Right lobe of liver (tissue), 6 donors: ENCODE results near the gene STPG2. TPM values are rescaled to one million over a fixed set of nuclear protein-coding genes. Genes with fewer than 3 reads are reported as not detected.

Experiments used
- ATAC-seq, 4 donors: fragments of 200-7000 bp; cut with Tn5 transposase; one replicate each; pipeline ENCODE4 v1.9.1; 2020; ENCODE audit warnings: mild to moderate bottlenecking in 4 of 4, moderate library complexity in 4 of 4
- DNase-seq, 3 donors: peaks; one replicate each; pipeline ENCODE4 v3.0.0-alpha.2; 2020
- H3K27ac ChIP-seq, 3 donors: fragments of 200-600 bp; one replicate each; pipeline ENCODE4 v1.8.0; 2022
- H3K27me3 ChIP-seq, 2 donors: fragments of 200-600 bp; one replicate each; pipeline ENCODE4 v1.8.0; 2022
- H3K36me3 ChIP-seq, 4 donors: fragments of 200-600 bp; sonication (generic) in 1 of 4; one replicate each; pipeline versions ENCODE4 v1.5.1 to v1.8.0; 2017 to 2022; ENCODE audit warnings: control low read depth in 1 of 4
- H3K4me1 ChIP-seq, 4 donors: fragments of 200-600 bp; sonication (generic) in 1 of 4; one replicate each; pipeline versions ENCODE4 v1.5.1 to v1.8.0; 2017 to 2022; ENCODE audit warnings: control low read depth in 1 of 4
- H3K4me3 ChIP-seq, 3 donors: fragments of 200-600 bp; one replicate each; pipeline ENCODE4 v1.8.0; 2022
- H3K9me3 ChIP-seq, 4 donors: fragments of 200-600 bp; sonication (generic) in 1 of 4; one replicate each; pipeline versions ENCODE4 v1.5.1 to v1.8.0; 2017 to 2022; ENCODE audit warnings: control low read depth in 1 of 4
- POLR2A ChIP-seq: fragments of 450-650 bp; IDR thresholded peaks from one replicate; pipeline ENCODE4 v1.6.1; 2017; ENCODE audit warnings: antibody characterized with exemption, mild to moderate bottlenecking
- WGBS: methylation state at CpG from one replicate; pipeline ENCODE4 v1.1.6; 2018; ENCODE audit warnings: low coverage, low lambda C conversion rate; ENCODE audit not compliant: insufficient coverage; ENCODE audit errors: missing lambda C conversion rate; 5-methylcytosine and 5-hydroxymethylcytosine counted together
- intact Hi-C, 2 donors: fragments of 100-400 bp; cut with DNase I; formaldehyde crosslinking; loops; one replicate each; pipeline versions ENCODE4 v1.11.2 to v1.14.1; 2022
- total RNA-seq, 6 experiments: library from RNA; depleted of rRNA in 2 of 6; stranded (reverse); fragments of >200 nt in 2 of 6; fragmentation: NEBNext Ultra II Directional in 3 of 6; extraction: Animal tissue kit (Norgen Biotek cat#: 25700) in 3 of 6; gene quantifications; one replicate each; pipeline versions ENCODE4 v1.1.0 to v1.2.4, GENCODE V29; 2016 to 2023
- TF ChIP-seq, protein P1 (sequence below), 4 donors: fragments of 200-600 bp in 3 of 4; fragments of 450-650 bp in 1 of 4; IDR thresholded peaks; one replicate each; pipeline versions ENCODE4 v1.5.1 to v1.8.0; 2016 to 2022; ENCODE audit warnings: antibody characterized with exemption in 4 of 4, mild to moderate bottlenecking in 2 of 4
- donor health status: DM: no; HTN: yes; CAD: no.
- donor health status: DM: no; HTN: no; CAD: no.
- donor health status: DM: no; HTN: no; CAD: no.
- donor health status: DM: no; HTN: yes; CAD: no.
- donor health status: DM: no; HTN: yes; CAD: no.

Gene STPG2
- total RNA-seq, 6 experiments from 2014 or later: 0.25 to 0.46 (median 0.40) TPM; not detected in 2

DNA sequence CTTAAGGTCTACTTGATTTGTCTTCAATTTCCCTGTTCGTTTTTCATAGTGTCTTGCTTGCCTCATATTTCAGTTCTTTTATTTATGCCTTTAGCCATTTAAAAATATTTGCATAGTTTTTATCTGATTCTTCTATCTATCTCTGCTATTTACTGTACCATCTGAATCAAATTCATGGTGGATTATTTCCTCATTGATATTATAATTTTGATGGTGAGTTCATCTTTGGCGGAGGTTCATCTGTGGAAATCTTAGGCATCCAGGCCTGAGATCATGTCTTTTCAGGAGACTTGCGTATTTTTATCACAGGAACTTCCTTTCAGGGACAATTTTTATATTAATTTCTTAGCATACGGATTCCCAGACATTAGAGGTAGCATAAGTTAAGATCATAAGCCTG, 275.2 kb downstream of the STPG2 start:
- 49% methylated on average over 4 of the region's 4 CpGs for WGBS
- no peak for ATAC-seq
- H3K4me3 ChIP-seq: no peak overlapping the region
- no peak for DNase-seq
- no peak overlapping the region for H3K27ac ChIP-seq
- H3K4me1 ChIP-seq: peaks cover 0 to 28% (median 14%) of the 10 kb centered on the region in 4 donors
- H3K36me3 ChIP-seq: no peaks in the 10 kb centered on the region
- no peaks in the 10 kb centered on the region for H3K9me3 ChIP-seq
- no peaks in the 10 kb centered on the region for H3K27me3 ChIP-seq
- TF ChIP-seq POLR2A: no peak
- TF ChIP-seq, protein P1, sequence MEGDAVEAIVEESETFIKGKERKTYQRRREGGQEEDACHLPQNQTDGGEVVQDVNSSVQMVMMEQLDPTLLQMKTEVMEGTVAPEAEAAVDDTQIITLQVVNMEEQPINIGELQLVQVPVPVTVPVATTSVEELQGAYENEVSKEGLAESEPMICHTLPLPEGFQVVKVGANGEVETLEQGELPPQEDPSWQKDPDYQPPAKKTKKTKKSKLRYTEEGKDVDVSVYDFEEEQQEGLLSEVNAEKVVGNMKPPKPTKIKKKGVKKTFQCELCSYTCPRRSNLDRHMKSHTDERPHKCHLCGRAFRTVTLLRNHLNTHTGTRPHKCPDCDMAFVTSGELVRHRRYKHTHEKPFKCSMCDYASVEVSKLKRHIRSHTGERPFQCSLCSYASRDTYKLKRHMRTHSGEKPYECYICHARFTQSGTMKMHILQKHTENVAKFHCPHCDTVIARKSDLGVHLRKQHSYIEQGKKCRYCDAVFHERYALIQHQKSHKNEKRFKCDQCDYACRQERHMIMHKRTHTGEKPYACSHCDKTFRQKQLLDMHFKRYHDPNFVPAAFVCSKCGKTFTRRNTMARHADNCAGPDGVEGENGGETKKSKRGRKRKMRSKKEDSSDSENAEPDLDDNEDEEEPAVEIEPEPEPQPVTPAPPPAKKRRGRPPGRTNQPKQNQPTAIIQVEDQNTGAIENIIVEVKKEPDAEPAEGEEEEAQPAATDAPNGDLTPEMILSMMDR (IDR thresholded peaks at IDR 0.05): no peak
- intact Hi-C loops: no loop called here

- peak overlapping the region in 2 of 3 donors; percentile 29 to 64 for H3K27ac ChIP-seq
- 20% methylated on average over 1 of the region's 1 CpG for WGBS
Observed at GRCh38 chr4:97867557-97868091, 275.7 kb downstream of the STPG2 start.

DNA sequence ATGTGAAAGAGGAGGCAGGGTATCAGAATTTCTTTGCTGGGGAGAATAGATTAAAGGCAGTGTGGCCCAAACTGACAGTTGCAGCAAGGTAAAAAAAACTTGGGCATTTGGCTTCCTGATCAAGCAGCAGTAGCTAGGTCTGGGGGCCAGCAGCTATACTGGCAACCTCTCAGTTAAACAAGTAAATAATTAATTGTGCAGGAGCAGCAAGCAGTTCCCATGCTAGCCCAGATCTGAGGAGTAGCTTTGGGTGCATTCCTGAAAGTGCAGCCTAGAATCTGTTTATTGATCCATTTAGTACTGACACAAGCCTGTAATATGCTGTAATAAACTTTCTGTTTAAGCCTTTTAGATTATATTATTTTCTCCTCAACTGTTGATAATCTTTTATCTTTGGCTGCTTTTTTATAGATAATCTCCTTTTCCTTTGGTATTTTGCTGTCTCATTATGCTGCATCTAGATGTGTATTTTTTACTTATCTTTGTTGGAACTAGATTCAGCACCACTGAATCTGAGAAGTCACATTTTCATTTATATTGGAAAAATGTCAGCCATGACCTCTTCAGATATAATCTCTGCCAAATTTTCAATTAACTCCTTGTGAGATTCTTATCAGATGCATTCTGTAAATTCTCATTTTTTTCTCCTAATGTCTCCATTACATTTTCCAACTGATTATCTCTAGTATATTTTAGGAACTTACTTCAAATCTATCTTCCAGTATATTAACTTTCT, 276.3 kb downstream of the STPG2 start:
- peak overlapping the region in 2 of 3 donors; percentile 29 to 64 for H3K27ac ChIP-seq
- TF ChIP-seq, protein P1 (IDR thresholded peaks at IDR 0.05): no peak
- TF ChIP-seq POLR2A: no peak
- H3K9me3 ChIP-seq: no peaks in the 10 kb centered on the region
- intact Hi-C loops: no loop called here
- H3K4me3 ChIP-seq: peak overlapping the region in 2 of 3 donors; percentile 17 to 22
- DNase-seq (peak; percentile 22 to 68 (median 48)), ATAC-seq (peak; percentile 99 to 100 (median 100))
- no peaks in the 10 kb centered on the region for H3K27me3 ChIP-seq
- peaks cover 0 to 28% (median 14%) of the 10 kb centered on the region in 4 donors for H3K4me1 ChIP-seq
- no peaks in the 10 kb centered on the region for H3K36me3 ChIP-seq

More at GRCh38 chr4:97867557-97868091, 275.7 kb downstream of the STPG2 start:
- ATAC-seq: peak; percentile 40 to 52 (median 50)
- no peaks in the 10 kb centered on the region for H3K9me3 ChIP-seq
- no peak for TF ChIP-seq POLR2A
- TF ChIP-seq, protein P1 (IDR thresholded peaks at IDR 0.05): no peak
- no peaks in the 10 kb centered on the region for H3K36me3 ChIP-seq
- intact Hi-C loops: no loop called here
- H3K4me1 ChIP-seq: peaks cover 0 to 28% (median 14%) of the 10 kb centered on the region in 4 donors
- no peak for DNase-seq
- peak overlapping the region in 2 of 3 donors; percentile 17 to 22 for H3K4me3 ChIP-seq
- H3K27me3 ChIP-seq: no peaks in the 10 kb centered on the region

GRCh38 chr4:97851115-97851514, 292.2 kb downstream of the STPG2 start:
- intact Hi-C loops: no loop called here
- no peak for TF ChIP-seq POLR2A
- TF ChIP-seq, protein P1 (IDR thresholded peaks at IDR 0.05): no peak
- H3K9me3 ChIP-seq: no peaks in the 10 kb centered on the region
- H3K36me3 ChIP-seq: no peaks in the 10 kb centered on the region
- no peak for ATAC-seq
- DNase-seq: no peak
- H3K27ac ChIP-seq: no peak overlapping the region
- H3K27me3 ChIP-seq: no peaks in the 10 kb centered on the region
- no peaks in the 10 kb centered on the region for H3K4me1 ChIP-seq
- no peak overlapping the region for H3K4me3 ChIP-seq
- WGBS: 84% methylated on average over 1 of the region's 1 CpG
